ENCODE measurements around the gene PRLR.
"Not testable (repeated sequence)": the region's sequence is repeated elsewhere in the genome, so short reads cannot be mapped to it uniquely, and the experiment has no call there.

Gene PRLR

DNA sequence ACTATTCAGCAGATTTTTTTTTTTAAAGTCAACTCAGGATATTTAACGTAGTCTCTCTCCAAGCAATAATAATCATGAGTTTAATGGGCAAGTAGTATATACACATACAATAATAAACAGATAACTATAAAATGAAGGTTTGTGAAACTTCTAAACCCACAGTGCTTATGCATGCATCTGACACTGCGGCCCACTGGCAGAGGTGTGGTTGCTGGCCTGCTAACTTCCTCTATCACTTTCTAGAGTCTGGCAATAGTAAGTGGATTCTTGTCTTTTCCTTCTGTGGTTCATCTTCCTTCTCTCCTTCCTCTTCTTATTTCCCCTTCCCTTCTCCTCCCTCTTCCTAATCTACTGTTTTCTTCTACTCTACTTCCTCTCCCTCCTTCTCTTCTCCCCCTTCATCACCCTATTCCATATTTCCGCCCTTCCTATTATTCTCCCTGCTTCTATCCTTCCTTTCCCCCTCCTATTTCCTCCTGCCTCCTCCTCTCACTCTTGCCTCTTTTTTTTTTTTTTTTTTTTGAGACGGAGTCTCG is 164.0 kb downstream of the PRLR start:
- DNase-seq: peak; percentile 14

DNA sequence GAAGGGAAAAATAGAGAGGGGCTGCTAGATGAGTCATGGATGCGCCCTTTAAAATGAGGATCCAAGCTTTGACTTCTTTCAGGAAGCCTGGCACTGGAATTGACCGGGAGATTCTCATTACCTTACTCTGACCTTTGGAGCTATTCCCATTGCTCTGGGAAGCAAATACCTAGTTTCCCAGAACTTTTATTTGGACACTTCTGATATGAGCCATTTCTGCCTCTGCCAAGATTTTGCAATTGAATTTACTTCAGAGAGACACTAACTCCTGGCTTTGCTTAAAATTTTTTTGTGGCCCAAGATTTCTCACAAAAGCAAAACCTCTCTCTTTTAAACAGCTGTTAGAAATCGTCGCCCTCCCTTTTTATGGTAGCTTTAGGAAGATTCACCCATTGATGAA is 166.9 kb downstream of the PRLR start:
- no peak for DNase-seq

DNA sequence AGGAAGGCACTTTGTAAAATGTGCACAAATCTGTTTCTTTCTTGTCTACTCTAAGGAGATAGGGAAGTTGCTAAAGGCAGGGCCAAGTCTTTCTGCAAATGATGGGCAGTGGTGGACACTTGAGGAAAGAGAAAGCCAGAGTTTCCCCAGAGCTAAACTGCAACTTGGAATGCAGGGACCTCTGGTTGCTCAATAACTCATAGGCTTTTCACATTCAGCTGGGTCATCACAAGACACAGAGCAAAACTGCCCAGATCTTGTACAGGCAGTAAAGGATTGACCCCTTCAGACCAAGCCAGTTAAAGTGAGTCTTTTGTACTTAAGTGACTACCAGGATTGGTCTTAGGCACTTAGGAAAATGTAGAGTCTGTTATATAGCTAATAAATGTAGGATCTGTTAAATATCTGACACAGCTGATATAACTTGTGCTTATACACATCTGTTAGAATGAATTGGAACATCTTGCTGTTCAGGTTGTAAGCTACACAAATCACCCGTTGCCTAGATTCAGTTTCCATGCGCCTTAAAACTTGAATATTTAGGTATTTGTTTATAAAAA is 169.0 kb downstream of the PRLR start:
- DNase-seq: no peak

DNA sequence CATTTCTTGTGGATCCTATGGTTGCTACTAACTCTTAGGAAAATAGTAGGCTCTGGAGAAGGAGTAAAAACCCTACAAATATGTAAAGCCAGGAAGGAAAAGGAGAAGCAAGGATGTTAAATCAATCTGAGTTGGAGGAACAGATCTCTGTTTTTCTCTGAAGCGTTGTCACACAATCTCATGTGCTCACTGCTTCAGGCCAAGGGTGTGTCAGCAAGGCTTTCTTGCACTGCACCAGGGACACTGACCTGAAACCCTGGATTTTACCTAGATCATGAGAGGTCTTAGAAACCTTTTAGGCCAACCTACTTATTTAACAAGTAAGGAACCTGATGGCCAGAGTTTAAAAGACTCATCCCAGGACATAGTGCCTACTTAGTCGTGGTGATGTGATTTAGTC is 170.1 kb downstream of the PRLR start:
- no peak for DNase-seq

DNA sequence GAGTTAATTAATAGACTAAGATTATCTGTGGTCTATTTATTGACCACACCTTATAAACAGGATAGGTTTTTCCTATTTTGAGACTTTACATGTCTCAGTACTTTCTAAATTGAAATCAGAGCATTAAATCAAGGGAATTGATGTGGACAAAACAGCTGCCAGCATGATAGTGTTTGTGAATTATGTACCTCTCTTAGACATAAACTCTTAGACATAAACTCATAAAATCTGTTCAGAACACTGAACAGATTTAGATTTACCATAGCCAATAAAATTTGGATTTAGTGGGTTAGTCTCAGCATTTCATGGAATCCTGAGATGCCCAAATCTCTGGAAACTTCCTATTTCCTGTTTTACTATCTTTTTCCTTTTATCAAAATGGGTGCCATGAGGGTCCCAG is 171.0 kb downstream of the PRLR start:
- no peak for DNase-seq

DNA sequence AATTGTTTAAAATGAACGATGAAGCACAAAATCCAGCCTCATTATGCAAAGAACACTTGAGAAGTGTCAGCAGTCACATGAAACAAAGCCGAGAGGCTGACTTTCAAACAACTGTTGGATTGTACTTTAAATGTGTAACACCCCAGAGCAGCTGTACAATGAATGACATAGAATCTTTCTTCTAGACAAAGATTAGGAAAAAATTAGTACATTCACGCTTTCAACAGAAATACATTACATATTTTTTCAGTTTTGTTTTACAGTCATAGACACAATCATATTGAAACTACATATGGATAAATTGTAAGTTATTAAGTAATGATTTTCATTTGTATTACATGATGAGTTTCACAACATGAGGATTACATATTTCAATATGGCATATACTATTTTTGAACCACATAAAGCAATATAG is 171.9 kb downstream of the PRLR start:
- no peak for DNase-seq

DNA sequence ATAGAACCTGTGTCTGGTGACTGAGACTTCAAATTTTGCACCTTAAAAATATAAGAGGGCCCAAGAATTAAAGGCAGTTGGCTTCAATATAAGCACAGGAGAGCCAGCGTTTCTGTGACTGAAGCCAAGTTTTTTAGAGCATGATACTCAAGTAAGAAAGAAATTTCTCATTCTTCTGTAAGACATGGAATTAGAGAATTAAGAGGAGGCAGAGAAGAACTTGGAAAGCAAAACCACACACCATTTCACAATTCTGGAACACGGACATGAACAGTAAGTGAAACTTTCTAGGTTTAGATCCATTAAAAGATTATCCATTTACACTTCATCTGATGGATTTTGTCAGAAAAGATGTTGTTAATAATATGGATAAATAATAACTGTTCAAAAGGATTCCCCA is 173.6 kb downstream of the PRLR start:
- DNase-seq: no peak

DNA sequence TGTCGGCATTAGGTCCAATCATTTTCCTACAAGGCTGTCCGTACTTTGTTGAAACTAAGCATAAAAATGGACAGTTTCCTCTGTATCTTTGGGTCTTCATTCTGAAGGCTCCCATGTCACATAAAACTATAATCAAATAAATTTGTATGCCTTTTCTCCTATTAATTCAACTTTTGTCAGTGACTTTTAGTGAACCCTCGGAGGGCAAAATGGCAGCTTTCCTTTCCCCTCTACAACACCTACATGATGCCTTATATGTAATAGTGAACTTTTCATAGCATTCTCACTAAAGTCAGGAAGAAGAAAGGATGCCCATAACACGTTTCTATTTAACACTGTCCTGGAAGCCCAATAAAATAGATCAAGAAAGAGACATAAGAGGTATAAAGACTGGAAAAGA is 177.4 kb downstream of the PRLR start:
- no peak for DNase-seq

DNA sequence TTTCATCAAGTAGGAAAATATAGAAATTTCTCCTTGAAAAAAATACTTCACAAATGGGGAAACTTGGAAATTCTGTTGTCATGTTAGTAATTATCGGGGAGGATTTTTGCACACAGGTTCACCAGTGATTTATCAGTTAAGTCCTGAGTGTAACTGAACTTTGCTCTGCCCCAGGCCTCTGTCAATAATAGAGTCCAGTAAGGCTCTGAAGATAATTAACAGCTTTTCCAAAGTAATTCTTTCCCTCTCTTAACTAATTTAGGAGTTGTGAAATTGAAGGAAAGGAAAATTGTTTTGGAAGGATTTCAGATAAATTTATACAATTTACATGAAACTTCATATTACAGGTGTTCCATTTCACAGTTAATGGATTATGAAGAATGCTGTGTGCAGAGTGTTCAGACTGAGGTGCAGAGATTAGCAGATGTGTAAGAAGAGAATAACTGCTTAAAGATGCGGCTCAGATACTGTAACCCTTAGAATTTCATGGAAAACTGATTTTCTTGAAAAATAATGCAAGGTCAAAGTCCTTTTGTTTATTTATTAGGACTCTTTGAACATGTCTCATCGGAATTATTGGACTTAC is 179.7 kb downstream of the PRLR start:
- no peak for DNase-seq

DNA sequence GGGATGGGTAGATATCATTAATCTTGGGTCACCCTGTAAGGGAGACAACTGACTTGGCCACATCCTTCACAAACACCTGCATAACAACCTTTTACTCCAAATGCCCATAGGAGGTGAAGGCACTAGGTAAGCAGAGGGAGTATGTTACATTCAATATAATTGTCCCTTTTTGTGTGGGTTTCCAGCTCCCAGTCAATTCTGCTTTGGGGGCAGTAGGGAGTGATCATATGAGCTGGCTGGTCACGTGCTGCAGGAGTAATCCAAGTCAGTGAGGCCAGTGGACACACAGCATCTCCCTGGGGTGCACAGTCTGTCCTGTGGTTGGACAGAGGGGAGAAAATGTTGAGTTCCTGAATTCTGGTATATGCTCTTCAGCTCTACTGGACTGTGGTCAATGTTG is 181.4 kb downstream of the PRLR start:
- no peak for DNase-seq

DNA sequence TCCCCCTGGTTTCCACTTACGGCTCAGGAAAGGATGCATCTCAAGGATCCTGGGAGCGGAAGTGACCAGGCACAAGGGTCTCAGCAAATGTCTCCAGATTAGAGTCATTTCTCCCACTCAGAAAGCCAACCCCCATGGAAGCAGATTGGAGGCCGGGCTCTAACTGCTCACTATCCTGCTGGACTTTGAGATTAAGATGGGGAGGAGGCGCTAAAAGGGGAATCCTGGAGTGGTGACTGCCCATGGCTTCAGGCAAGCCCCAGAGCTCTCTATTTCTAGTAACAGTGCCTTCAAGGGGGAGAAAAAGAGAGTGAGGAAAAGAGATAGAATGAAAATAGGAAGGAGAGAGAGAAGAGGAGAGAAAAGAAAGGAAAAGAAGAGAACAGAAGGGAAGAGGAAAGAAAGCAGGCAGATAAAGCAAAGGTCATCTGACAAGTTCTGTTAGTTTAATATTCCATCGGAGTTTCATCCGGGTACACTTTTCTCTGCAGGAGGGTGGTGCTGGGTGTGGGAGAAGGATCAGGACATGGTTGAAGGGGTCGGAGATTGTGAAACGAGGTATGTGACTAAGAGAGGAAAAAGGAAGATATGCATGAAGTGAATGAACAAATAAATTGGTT is 182.4 kb downstream of the PRLR start, which contains the start of gene AGXT2:
AGXT2 (minus strand) TSS at position 165 of the 620 bp plus-strand sequence; CDS start at position 108, 57 bp downstream.
- DNase-seq: no peak

DNA sequence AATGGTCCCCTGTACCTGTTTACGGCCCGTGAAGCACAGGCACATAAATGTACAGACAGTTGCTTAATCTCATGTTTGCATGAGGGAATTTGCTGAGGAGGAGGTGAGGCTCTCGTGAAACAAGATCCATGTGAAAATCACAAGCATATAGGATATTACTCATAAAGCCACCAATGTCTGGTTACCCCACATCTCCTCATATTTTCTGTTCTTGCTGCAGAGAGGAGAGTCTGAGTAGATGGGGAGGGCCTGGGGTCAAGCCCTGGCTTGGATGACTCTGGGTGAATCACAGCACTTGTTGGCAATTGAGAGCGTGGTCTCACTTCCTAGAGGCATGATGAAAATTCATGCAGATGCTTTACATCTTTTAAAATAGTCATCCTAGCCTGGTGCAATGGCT is 183.5 kb downstream of the PRLR start:
- no peak for DNase-seq

DNA sequence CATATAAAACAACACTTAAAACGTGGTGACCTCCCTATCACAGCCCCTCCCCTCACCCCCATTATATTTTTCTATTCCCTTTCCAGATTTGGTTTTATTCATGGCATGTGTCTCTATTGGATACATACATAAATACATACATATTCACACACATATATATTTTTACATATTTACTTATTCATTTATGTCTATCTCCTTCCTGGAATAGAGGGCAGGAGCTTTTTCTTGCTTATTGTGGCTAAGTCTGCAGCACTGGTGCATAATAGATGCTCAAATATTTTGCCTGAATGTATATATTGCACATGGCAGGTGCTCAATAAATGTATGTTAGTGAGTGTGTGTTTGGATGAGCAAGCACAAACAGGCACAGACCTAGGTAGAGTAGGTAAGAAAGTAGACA is 185.0 kb downstream of the PRLR start:
- DNase-seq: no peak

DNA sequence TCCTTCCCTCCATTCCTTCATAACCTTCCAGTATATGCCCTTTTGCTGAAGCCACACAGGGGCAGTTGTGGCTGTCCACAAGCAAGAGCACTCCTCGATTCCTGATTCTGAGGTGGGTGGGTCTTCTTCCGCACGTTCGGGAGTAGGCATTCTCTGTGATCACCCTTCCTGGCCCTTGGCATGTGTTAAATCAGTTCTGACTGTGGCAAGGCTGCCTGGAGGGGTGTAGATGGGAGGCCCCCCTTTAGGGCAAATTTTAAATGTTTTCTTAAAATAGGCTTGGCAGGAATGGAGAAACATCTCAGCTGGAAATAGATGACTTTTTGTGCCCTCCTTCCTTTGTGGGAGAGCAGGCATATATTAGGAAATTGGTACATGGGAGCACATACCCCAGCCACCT is 185.6 kb downstream of the PRLR start:
- DNase-seq: no peak

DNA sequence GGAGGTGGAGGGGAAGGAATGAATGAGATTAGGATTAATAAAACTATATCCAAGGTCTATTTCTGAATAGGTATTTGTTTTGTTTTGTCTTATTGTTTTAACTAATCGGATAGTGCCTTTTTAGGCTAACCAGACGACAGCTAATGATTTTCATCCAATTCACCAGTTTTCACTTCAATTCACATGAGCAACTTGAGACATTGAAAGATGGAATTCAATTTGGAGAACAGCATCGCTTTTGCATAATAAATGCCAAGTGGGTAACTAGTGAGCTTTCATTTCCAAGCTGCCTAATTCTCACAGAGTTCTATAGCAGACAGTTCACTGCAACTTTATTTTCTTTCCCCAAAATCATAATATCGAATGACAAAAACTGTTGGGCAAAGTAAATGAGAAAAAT is 187.5 kb downstream of the PRLR start:
- no peak for DNase-seq

DNA sequence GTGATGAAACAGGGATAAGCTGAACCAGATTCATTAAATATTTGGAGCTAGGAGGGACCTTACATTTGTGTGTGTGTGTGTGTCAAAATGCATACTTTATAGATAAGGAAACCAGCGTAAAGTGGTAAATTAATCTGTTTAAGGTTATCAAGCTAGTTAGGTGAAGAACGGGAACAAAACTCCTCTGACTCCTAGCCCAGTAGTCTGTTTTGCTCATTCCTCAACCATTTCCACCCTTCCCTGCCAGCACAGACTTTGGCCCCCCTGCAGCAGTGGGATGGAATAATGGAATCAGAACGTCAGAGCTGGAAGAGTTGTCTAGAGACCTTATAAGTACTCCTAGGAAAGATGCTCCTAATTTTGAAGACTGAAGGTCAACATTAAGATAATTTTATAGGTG is 189.0 kb downstream of the PRLR start:
- no peak for DNase-seq

DNA sequence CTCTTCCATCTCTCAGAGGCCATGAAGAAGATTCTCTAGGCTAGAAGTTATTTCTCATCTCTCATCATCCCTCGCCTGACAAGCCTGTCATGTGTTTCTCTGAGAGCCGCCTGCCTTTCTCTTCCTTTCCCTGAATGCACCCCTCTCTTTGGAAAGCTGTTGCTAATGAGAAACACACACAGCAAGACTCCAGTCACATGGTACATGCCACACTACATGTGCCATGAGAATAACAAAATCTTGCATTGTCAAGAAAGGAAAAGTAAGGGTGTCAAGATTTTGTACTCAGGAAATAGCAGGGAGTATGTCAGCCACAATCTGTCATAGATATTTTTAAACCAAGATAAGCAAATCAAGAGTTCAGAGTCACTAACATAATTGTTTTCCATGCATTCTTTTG is 191.4 kb downstream of the PRLR start:
- no peak for DNase-seq

DNA sequence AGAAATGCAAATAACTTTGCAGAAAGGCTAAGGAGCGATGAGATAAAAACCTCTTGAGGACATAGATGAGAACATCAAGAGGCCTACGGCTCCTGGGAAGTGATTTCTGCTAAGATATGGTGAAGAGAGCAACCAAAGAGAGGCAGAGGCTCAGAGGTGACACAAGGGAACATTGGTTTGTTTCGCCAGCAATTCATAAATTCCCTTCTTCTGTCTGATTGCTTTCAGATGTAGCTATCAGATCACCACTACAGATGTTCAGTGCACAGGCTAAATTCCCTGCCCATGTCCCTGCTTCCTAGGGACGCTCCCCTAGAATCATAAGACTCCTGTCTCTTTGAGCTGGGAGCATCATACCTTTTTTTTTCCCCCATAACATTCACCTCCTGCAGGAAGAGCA is 193.8 kb downstream of the PRLR start:
- no peak for DNase-seq

DNA sequence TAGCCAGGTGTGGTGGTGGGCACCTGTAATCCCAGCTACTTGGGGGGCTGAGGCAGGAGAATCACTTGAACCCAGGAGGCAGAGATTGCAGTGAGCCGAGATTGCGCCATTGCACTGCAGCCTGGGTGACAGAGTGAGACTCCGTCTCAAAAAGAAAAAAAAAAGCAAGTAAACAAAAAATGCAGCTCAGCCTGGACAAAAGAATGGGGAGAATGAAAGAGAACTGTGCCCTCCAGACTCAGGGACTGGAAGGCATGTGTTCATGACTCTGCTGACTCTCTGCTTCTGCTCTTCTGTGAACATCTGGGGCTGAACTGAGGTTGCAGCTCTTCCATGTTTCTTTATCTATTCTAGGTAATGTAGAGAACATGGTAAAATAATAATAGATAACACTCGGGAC is 194.4 kb downstream of the PRLR start:
- not testable (repeated sequence) for DNase-seq

DNA sequence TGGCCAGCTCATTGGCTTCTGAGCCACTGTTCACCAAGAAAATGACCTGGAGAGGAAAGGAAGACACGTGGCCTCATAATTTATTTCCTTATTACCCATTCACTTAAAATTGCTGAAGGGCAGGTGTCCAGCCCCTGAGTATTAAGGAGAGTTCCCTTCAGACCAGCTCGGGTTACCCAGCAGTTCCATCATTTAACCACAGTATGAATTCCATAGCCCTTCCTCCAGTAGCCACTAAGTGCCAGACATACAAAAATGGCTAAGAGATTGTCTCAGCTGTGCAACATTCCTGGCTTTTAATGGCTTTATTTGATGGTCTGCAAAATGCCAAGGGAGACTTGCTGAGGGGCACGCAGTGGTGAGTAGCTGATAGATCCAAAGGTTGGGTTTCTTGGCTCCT is 195.0 kb downstream of the PRLR start:
- no peak for DNase-seq

DNA sequence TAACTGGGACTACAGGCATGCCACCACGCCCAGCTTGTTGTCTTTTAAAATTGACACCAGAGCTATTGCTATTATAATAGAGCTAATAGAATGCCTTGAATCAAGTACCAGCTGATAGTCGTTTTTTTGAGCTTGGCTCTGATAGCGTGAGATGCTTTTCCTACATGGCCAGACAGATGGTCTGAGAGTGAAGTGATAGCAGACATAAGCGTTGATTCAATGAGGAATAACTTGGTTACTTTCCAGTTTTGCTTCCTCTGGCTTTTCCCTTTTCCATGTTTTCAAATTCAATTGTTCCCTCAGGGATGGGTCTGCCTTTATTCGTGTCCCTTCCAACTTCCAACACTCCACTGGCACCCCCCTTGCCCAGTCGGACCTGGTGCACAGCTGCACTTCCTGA is 197.9 kb downstream of the PRLR start:
- DNase-seq: no peak

DNA sequence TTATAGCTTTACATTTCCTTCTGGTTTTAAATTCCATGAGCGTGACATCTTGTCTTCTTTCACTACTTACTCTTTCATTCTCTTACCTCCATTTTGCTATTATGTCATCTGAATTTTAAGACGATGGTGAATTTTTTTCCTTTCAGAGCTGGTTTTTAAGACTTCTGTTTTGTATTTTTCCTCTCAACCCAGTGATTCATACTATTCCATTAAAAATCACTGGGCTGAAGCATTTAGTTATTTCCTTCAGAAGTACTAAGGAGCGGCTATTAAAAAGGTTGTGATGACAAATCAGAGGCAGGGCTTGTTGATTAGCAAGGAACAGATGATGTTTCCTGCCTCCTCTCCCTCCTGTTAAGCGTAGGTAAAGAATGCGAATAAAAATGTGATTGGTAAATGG is 199.0 kb downstream of the PRLR start:
- no peak for DNase-seq

DNA sequence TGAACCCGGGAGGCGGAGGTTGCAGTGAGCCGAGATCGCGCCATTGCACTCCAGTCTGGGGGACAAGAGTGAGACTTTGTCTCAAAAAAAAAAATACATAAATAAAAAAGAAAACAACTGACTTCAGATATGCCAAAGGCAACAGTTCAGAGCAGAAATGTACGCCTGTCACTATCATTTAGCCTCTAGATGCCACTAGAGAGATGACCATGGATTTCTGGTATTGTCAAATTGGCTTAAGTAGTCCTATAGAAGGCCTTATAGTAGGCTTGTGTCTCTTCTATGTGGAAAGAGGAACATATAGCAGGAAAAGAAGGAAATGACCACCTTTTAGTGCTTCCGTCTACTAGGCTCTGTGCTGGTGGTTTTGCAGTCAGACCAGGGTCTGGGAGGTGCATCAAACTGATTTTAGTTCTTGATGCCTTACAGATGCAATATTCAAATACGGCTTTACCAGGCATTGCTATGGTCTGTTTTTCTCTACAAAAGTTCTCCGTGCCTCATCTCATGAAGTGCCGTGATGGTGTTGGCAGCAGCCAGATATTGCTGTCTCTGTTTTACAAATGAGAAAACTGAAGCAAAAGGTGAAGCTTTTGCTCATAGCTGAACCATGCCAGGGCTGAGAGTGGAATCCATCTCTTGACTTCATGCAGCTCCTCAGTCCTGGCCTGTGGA is 199.7 kb downstream of the PRLR start:
- peak; percentile 28 for DNase-seq

DNA sequence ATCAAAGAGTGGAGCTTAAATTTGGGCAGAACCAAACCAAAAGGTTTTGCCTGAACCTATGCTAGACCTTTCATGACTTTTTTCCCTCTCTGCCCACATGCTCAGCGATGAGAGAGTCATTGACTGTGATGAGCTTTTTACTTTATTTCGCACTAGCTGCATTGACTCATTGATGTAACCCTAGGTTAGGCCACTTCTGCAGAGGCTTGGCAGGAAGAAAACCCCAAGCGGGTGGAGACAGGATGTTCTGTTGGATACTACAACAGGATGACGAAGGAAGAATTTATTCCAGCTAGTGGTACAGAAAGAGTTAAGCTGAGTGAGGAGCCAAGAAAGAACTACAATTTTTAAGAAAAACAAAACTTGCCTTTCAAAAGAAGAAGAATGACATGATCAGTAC is 201.0 kb downstream of the PRLR start:
- no peak for DNase-seq

Measured in OCI-M1 (cell line).